Uterus (tissue), 4 donors: ENCODE results near the gene IQSEC1. TPM values are rescaled to one million over a fixed set of nuclear protein-coding genes. Genes with fewer than 3 reads are reported as not detected.

Experiments
- DNase-seq, 2 donors: peaks; one replicate each; pipeline ENCODE4 v3.0.0-alpha.2; 2019 to 2020
- H3K27ac ChIP-seq, 2 donors: fragments of 200-600 bp; sonication (generic); 1 replicate in 1 of 2; 2 replicates in 1 of 2; pipeline ENCODE4 v1.5.1; 2016 to 2018
- H3K27me3 ChIP-seq, 2 donors: fragments of 200-600 bp; sonication (generic); one replicate each; pipeline ENCODE4 v1.5.1; 2018 to 2019; ENCODE audit warnings: control low read depth in 1 of 2
- H3K36me3 ChIP-seq, 2 donors: fragments of 200-600 bp; sonication (generic); one replicate each; pipeline ENCODE4 v1.5.1; 2019; ENCODE audit warnings: control low read depth in 1 of 2
- H3K4me1 ChIP-seq, 2 donors: fragments of 200-600 bp; sonication (generic); one replicate each; pipeline ENCODE4 v1.5.1; 2018 to 2019; ENCODE audit warnings: control low read depth in 1 of 2
- H3K4me3 ChIP-seq, 2 donors: fragments of 200-600 bp; sonication (generic); 1 replicate in 1 of 2; 2 replicates in 1 of 2; pipeline ENCODE4 v1.5.1; 2018 to 2019; ENCODE audit warnings: mild to moderate bottlenecking in 1 of 2
- H3K9me3 ChIP-seq, 2 donors: fragments of 200-600 bp; sonication (generic); one replicate each; pipeline ENCODE4 v1.5.1; 2019; ENCODE audit warnings: control low read depth in 1 of 2
- CTCF ChIP-seq, 4 experiments: fragments of 200-600 bp in 2 of 4; fragments of 450-650 bp in 2 of 4; sonication (generic) in 2 of 4; IDR thresholded peaks; one replicate each; pipeline ENCODE4 v1.5.1; 2016 to 2019; ENCODE audit warnings: antibody characterized with exemption in 4 of 4, mild to moderate bottlenecking in 2 of 4, moderate library complexity in 1 of 4
- POLR2A ChIP-seq, 2 donors: fragments of 450-650 bp; IDR thresholded peaks; one replicate each; pipeline ENCODE4 v1.6.1; 2016; ENCODE audit warnings: antibody characterized with exemption in 2 of 2, mild to moderate bottlenecking in 1 of 2, moderate library complexity in 1 of 2
- intact Hi-C: fragments of 100-400 bp; cut with DNase I; formaldehyde crosslinking; loops from one replicate; pipeline ENCODE4 v1.15.1; 2023; ENCODE audit warnings: low total_unique reads
- total RNA-seq, 4 donors: library from RNA; depleted of rRNA in 3 of 4; stranded (reverse); fragments of >200 nt in 3 of 4; gene quantifications; one replicate each; pipeline versions ENCODE4 v1.1.0 to v1.2.4, GENCODE V29; 2014 to 2023
- donor health status: DM: yes; HTN: yes; CAD: no.

The IQSEC1 gene
- total RNA-seq, 4 donors from 2014 or later, result 17.9 to 61.4 (median 49.7) TPM

- no peak for DNase-seq
- Histone ChIP-seq H3K9me3 (no peaks in the 10 kb centered on the region), H3K4me1 (peaks cover 0 to 2% of the 10 kb centered on the region in 2 donors), H3K36me3 (no peaks in the 10 kb centered on the region), H3K27me3 (peaks cover 0 to 3% of the 10 kb centered on the region in 2 donors), H3K27ac (no peak overlapping the region), H3K4me3 (no peak overlapping the region)
- intact Hi-C loops, result no loop called here
- TF ChIP-seq CTCF (IDR thresholded peaks at IDR 0.05) (no peak), POLR2A (IDR thresholded peaks at IDR 0.05) (no peak)
These were observed 4.8 kb downstream of the IQSEC1 start for GRCh38 chr3:13068269-13069010.

- Histone ChIP-seq H3K9me3 (no peaks in the 10 kb centered on the region), H3K27me3 (peaks cover 0 to 2% of the 10 kb centered on the region in 2 donors), H3K4me3 (no peak overlapping the region), H3K4me1 (no peaks in the 10 kb centered on the region), H3K27ac (no peak overlapping the region), H3K36me3 (no peaks in the 10 kb centered on the region)
- intact Hi-C loops, result no loop called here
- TF ChIP-seq POLR2A (IDR thresholded peaks at IDR 0.05) (no peak), CTCF (IDR thresholded peaks at IDR 0.05) (no peak)
- no peak for DNase-seq
These were observed 5.5 kb downstream of the IQSEC1 start for GRCh38 chr3:13067778-13068177.

GRCh38 chr3:13066834-13067233 is 6.4 kb downstream of the IQSEC1 start:
- DNase-seq, result no peak

GRCh38 chr3:13066236-13066635 is 7.0 kb downstream of the IQSEC1 start:
- Histone ChIP-seq H3K36me3 (no peaks in the 10 kb centered on the region), H3K27ac (no peak overlapping the region), H3K4me3 (no peak overlapping the region), H3K27me3 (no peaks in the 10 kb centered on the region), H3K9me3 (no peaks in the 10 kb centered on the region), H3K4me1 (no peaks in the 10 kb centered on the region)
- no peak for TF ChIP-seq CTCF (IDR thresholded peaks at IDR 0.05)
- no peak for TF ChIP-seq POLR2A (IDR thresholded peaks at IDR 0.05)
- intact Hi-C loops, result no loop called here
- DNase-seq, result no peak

More at GRCh38 chr3:13066834-13067233, 6.4 kb downstream of the IQSEC1 start:
- no peaks in the 10 kb centered on the region for H3K36me3 ChIP-seq
- H3K4me3 ChIP-seq, result no peak overlapping the region
- intact Hi-C loops, result no loop called here
- no peaks in the 10 kb centered on the region for H3K27me3 ChIP-seq
- no peak overlapping the region for H3K27ac ChIP-seq
- no peaks in the 10 kb centered on the region for H3K9me3 ChIP-seq
- H3K4me1 ChIP-seq, result no peaks in the 10 kb centered on the region
- TF ChIP-seq POLR2A (IDR thresholded peaks at IDR 0.05) (no peak), CTCF (IDR thresholded peaks at IDR 0.05) (no peak)

GRCh38 chr3:13065727-13066126 is 7.5 kb downstream of the IQSEC1 start:
- no peak for DNase-seq
- no peaks in the 10 kb centered on the region for H3K36me3 ChIP-seq
- H3K4me1 ChIP-seq, result no peaks in the 10 kb centered on the region
- H3K4me3 ChIP-seq, result no peak overlapping the region
- no peak overlapping the region for H3K27ac ChIP-seq
- H3K27me3 ChIP-seq, result no peaks in the 10 kb centered on the region
- TF ChIP-seq POLR2A (IDR thresholded peaks at IDR 0.05) (no peak), CTCF (IDR thresholded peaks at IDR 0.05) (no peak)
- intact Hi-C loops, result no loop called here
- H3K9me3 ChIP-seq, result no peaks in the 10 kb centered on the region
